ENCODE measurements around the gene KRT40.

DNA sequence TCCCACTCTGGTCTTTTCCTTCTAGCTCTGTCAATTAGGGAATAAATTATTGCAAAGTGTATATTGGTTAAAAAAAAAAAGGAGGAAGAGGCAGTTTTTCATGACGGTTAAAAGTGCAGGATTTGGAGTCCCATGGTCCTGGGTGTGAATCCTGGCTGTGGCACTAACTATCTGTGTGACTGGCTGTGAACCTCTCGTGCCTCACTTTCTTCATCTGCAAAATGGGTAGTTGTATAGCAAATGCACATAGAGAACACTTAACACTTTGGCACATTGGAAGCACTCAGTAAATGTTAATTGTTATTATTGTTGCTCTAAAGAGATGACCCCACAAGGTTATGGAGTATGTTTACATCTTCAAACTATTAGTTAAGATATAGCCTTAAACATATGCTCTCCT lies 36.2 kb downstream of the KRT40 start:
- TF ChIP-seq POLR2A (IDR thresholded peaks at IDR 0.05) = no peak
- TF ChIP-seq, protein P1, sequence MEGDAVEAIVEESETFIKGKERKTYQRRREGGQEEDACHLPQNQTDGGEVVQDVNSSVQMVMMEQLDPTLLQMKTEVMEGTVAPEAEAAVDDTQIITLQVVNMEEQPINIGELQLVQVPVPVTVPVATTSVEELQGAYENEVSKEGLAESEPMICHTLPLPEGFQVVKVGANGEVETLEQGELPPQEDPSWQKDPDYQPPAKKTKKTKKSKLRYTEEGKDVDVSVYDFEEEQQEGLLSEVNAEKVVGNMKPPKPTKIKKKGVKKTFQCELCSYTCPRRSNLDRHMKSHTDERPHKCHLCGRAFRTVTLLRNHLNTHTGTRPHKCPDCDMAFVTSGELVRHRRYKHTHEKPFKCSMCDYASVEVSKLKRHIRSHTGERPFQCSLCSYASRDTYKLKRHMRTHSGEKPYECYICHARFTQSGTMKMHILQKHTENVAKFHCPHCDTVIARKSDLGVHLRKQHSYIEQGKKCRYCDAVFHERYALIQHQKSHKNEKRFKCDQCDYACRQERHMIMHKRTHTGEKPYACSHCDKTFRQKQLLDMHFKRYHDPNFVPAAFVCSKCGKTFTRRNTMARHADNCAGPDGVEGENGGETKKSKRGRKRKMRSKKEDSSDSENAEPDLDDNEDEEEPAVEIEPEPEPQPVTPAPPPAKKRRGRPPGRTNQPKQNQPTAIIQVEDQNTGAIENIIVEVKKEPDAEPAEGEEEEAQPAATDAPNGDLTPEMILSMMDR (IDR thresholded peaks at IDR 0.05) = no peak
- TF ChIP-seq POLR2AphosphoS5 (IDR thresholded peaks at IDR 0.05; ENCODE audit: insufficient read depth in 1 of 2, low read depth in 1 of 2) = no peak
